HCT116 (cell line): ENCODE data around the gene LMO7. TPM values are rescaled to one million over a fixed set of nuclear protein-coding genes. Genes with fewer than 3 reads are reported as not detected.

Source experiments
- ATAC-seq: fragments of 200-7000 bp; cut with Tn5 transposase; 2 replicates; pipeline ENCODE4 v1.9.1; 2020; ENCODE audit warnings: mild to moderate bottlenecking, moderate library complexity
- BruUV-seq: library from RNA; stranded (reverse); fragments of 400-500 nt; replicated peaks from 2 replicates; lab custom pipeline; 2021; lab: Mats Ljungman, UMichigan
- CTCF ChIA-PET: fragments of 300-600 bp; sonication (Branson Sonifier 250); formaldehyde crosslinking; loops from one replicate; lab custom pipeline; 2021; ENCODE audit warnings: antibody characterized with exemption; lab: Charles Lee
- POLR2A ChIA-PET: fragments of 300-600, 350-600 bp; sonication (Branson Sonifier 250); formaldehyde crosslinking; loops from one replicate; lab custom pipeline; 2021; ENCODE audit warnings: antibody characterized with exemption; lab: Charles Lee
- RAD21 ChIA-PET, 2 experiments: fragments of 300-600 bp; sonication (Branson Sonifier 250); formaldehyde crosslinking; loops; one replicate each; lab custom pipeline; 2023; ENCODE audit warnings: low total read pairs in 2 of 2; ENCODE audit not compliant: uncharacterized antibody in 2 of 2, unreplicated experiment in 2 of 2, low non-redundant PET in 1 of 2; lab: Charles Lee
- DNase-seq: peaks from one replicate; pipeline ENCODE4 v3.0.0-alpha.2; 2010; ENCODE audit warnings: low read depth, low spot score
- H2AFZ ChIP-seq: fragments of 200-600 bp; shearing (Covaris generic), sonication (generic); 2 replicates; pipeline ENCODE4 v1.6.1; 2017; ENCODE audit warnings: low read depth, mixed run types, mixed read lengths, antibody characterized with exemption, low read length; ENCODE audit not compliant: poor library complexity, severe bottlenecking
- H3K27ac ChIP-seq: 2 replicates; pipeline ENCODE4 v1.5.1; 2012; ENCODE audit warnings: low read depth, low read length
- H3K27me3 ChIP-seq: fragments of 200-600 bp; sonication (generic); 2 replicates; pipeline ENCODE4 v1.6.1; 2016; ENCODE audit warnings: mixed run types, low read length, mixed read lengths; ENCODE audit not compliant: insufficient read depth
- H3K36me3 ChIP-seq, 2 experiments: fragments of 200-500 bp in 1 of 2; fragments of 200-600 bp in 1 of 2; sonication (Bioruptor generic) in 1 of 2; sonication (generic) in 1 of 2; 2 replicates each; pipeline versions ENCODE4 v1.5.1 to v1.6.1; 2014 to 2016; ENCODE audit warnings: low read length in 2 of 2, inconsistent platforms in 1 of 2, mixed read lengths in 1 of 2, mixed run types in 1 of 2; ENCODE audit not compliant: insufficient read depth in 2 of 2, control insufficient read depth in 1 of 2
- H3K4me1 ChIP-seq, 2 experiments: fragments of 200-600 bp in 1 of 2; sonication (generic) in 1 of 2; 2 replicates each; pipeline versions ENCODE4 v1.5.1 to v1.6.1; 2012 to 2017; ENCODE audit warnings: low read length in 2 of 2, inconsistent platforms in 1 of 2, mild to moderate bottlenecking in 1 of 2, mixed read lengths in 1 of 2, mixed run types in 1 of 2, moderate library complexity in 1 of 2; ENCODE audit not compliant: insufficient read depth in 2 of 2, control insufficient read depth in 1 of 2
- H3K4me2 ChIP-seq: fragments of 200-600 bp; sonication (generic); 2 replicates; pipeline ENCODE4 v1.6.1; 2017; ENCODE audit warnings: mixed run types, low read length, mixed read lengths
- H3K4me3 ChIP-seq, 2 experiments: fragments of 200-600 bp in 1 of 2; sonication (generic) in 1 of 2; replicated peaks in 1 of 2; 2 replicates each; pipeline ENCODE4 v1.5.1; 2011 to 2016; ENCODE audit warnings: low read length in 2 of 2, control low read depth in 1 of 2, low read depth in 1 of 2, mild to moderate bottlenecking in 1 of 2, mixed read lengths in 1 of 2, mixed run types in 1 of 2
- H3K79me2 ChIP-seq: fragments of 200-600 bp; sonication (generic); 2 replicates; pipeline ENCODE4 v1.6.1; 2017; ENCODE audit warnings: mild to moderate bottlenecking, mixed run types, low read length, moderate library complexity, mixed read lengths; ENCODE audit not compliant: insufficient read depth
- H3K9ac ChIP-seq: fragments of 200-600 bp; sonication (generic); 2 replicates; pipeline ENCODE4 v1.6.1; 2016; ENCODE audit warnings: low read length, mixed read lengths
- H3K9me2 ChIP-seq: fragments of 200-600 bp; sonication (generic), shearing (Covaris generic); 2 replicates; pipeline ENCODE4 v1.6.1; 2017; ENCODE audit warnings: mixed run types, mild to moderate bottlenecking, moderate library complexity; ENCODE audit not compliant: insufficient read depth
- H3K9me3 ChIP-seq, 2 experiments: fragments of 200-500 bp in 1 of 2; fragments of 200-600 bp in 1 of 2; sonication (Bioruptor generic) in 1 of 2; sonication (generic) in 1 of 2; 2 replicates each; pipeline ENCODE4 v1.6.1; 2014 to 2017; ENCODE audit warnings: low read length in 2 of 2, mixed read lengths in 2 of 2, inconsistent platforms in 1 of 2, low read depth in 1 of 2, mild to moderate bottlenecking in 1 of 2, mixed run types in 1 of 2, moderate library complexity in 1 of 2; ENCODE audit not compliant: control insufficient read depth in 1 of 2, insufficient read depth in 1 of 2
- H4K20me1 ChIP-seq: fragments of 200-600 bp; sonication (generic), shearing (Covaris generic); 2 replicates; pipeline ENCODE4 v1.6.1; 2017; ENCODE audit warnings: mixed run types, mild to moderate bottlenecking, moderate library complexity; ENCODE audit not compliant: insufficient read depth
- ATF3 ChIP-seq: IDR thresholded peaks from 2 replicates; pipeline ENCODE4 v1.6.1; 2012
- CBX3 ChIP-seq: IDR thresholded peaks from 2 replicates; pipeline ENCODE4 v1.6.1; 2012; ENCODE audit warnings: low read depth
- CTCF ChIP-seq, 3 experiments: fragments of 200-600 bp in 1 of 3; sonication (generic) in 1 of 3; IDR thresholded peaks in 2 of 3; conservative IDR thresholded peaks in 1 of 3; 2 replicates each; pipeline ENCODE4 v1.5.1; 2012 to 2017; ENCODE audit warnings: low read depth in 2 of 3, low read length in 2 of 3, antibody characterized with exemption in 1 of 3, borderline replicate concordance in 1 of 3, control low read depth in 1 of 3, mild to moderate bottlenecking in 1 of 3, mixed read lengths in 1 of 3, mixed run types in 1 of 3, moderate library complexity in 1 of 3; ENCODE audit not compliant: insufficient read depth in 1 of 3
- EGR1 ChIP-seq: IDR thresholded peaks from 2 replicates; pipeline ENCODE4 v1.6.1; 2012; ENCODE audit warnings: low read depth
- FOSL1 ChIP-seq: IDR thresholded peaks from 2 replicates; pipeline ENCODE4 v1.6.1; 2012; ENCODE audit warnings: low read depth
- JUND ChIP-seq: IDR thresholded peaks from 2 replicates; pipeline ENCODE4 v1.6.1; 2012
- POLR2AphosphoS5 ChIP-seq: IDR thresholded peaks from 2 replicates; pipeline ENCODE4 v1.6.1; 2011; ENCODE audit warnings: mild to moderate bottlenecking, low read depth, low read length, moderate library complexity
- RAD21 ChIP-seq: IDR thresholded peaks from 2 replicates; pipeline ENCODE4 v1.6.1; 2012; ENCODE audit warnings: low read depth, mild to moderate bottlenecking
- REST ChIP-seq: IDR thresholded peaks from 2 replicates; pipeline ENCODE4 v1.6.1; 2012; ENCODE audit warnings: low read depth
- SIN3A ChIP-seq: IDR thresholded peaks from 2 replicates; pipeline ENCODE4 v1.6.1; 2012; ENCODE audit warnings: low read depth
- SRF ChIP-seq: IDR thresholded peaks from 2 replicates; pipeline ENCODE4 v1.6.1; 2012; ENCODE audit warnings: low read depth
- TCF7L2 ChIP-seq: IDR thresholded peaks from 2 replicates; pipeline ENCODE4 v1.7.0; 2011; ENCODE audit warnings: borderline replicate concordance, inconsistent platforms; ENCODE audit not compliant: insufficient read depth, insufficient read length; ENCODE audit errors: extremely low read depth
- YY1 ChIP-seq: IDR thresholded peaks from 2 replicates; pipeline ENCODE4 v1.6.1; 2011; ENCODE audit warnings: low read length, low read depth, moderate library complexity, mild to moderate bottlenecking; ENCODE audit not compliant: insufficient replicate concordance; ENCODE audit errors: extremely low read depth
- ZBTB33 ChIP-seq: IDR thresholded peaks from 2 replicates; pipeline ENCODE4 v1.6.1; 2011; ENCODE audit warnings: mild to moderate bottlenecking, low read length, moderate library complexity; ENCODE audit not compliant: insufficient replicate concordance; ENCODE audit errors: extremely low read depth
- ZFX ChIP-seq: fragments of 450-650 bp; IDR thresholded peaks from 2 replicates; pipeline ENCODE4 v1.6.1; 2017
- intact Hi-C: fragments of 100-400 bp; cut with micrococcal nuclease; formaldehyde crosslinking; loops from 2 replicates; pipeline ENCODE4 v1.10.0; 2022
- total RNA-seq: library from RNA; stranded (reverse); gene quantifications from one replicate; pipeline ENCODE4 v1.2.1, GENCODE V29; 2021; ENCODE audit not compliant: unreplicated experiment
- TF ChIP-seq, protein P1 (sequence below): IDR thresholded peaks from 2 replicates; pipeline ENCODE4 v1.6.1; 2012

Gene LMO7
- total RNA-seq, 1 experiment from 2014 or later: 8.1 TPM

DNA sequence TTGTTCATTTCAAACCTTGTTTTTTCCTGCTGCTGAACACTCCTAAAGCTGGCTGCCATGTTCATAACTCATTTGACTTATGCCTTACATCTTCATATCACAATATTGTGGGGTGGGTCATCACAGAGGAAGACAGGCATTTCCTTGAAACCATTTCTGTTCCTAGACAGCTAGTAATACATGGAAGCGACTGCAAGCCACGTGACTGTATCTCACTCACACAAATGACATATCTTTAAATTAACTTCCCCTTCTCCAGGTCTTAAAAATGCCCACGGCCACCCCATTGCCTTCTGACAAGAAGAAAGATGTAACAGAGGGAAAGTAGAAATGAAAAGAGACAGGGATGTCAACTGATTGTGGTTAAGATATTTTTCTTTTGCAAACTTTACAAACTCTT, 236.8 kb downstream of the LMO7 start (continued):
- TF ChIP-seq ATF3 (no peak), FOSL1 (no peak), POLR2AphosphoS5 (no peak)

DNA sequence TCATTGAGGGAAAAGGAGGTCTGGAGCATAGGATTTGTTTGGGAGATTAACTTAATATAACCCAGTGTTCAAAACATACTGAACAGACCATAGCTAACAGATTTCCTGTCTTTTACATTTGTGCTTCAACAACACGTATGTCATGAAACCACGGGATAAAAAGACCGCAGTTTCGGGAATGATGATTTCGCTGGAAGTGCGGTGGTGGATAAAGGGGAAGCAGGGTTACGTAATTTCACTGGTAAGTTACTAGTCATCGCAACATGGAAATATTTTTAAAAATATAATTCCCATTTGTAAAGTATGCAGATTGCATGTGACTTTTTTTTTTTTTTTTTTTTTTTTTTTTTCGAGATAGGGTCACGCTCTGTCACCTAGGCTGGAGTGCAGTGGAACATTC, 237.4 kb downstream of the LMO7 start:
- ChIA-PET POLR2A (no interaction called here), CTCF (interaction anchor here (0.6 to 1.4 kb wide), 2 partner anchors 178 to 544 kb away, joined by 3 to 7 read pairs; no protein-coding TSS in a partner anchor), RAD21 (no interaction called here)
- no TSS peak for BruUV-seq
- TF ChIP-seq JUND: no peak
- TF ChIP-seq TCF7L2: no peak
- TF ChIP-seq RAD21: no peak
- no peak for TF ChIP-seq EGR1
- TF ChIP-seq, protein P1, sequence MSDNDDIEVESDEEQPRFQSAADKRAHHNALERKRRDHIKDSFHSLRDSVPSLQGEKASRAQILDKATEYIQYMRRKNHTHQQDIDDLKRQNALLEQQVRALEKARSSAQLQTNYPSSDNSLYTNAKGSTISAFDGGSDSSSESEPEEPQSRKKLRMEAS: no peak
- TF ChIP-seq CBX3: no peak
- no peak for TF ChIP-seq ZFX
- TF ChIP-seq FOSL1: no peak
- TF ChIP-seq POLR2AphosphoS5: no peak
- TF ChIP-seq ATF3: no peak
- no peak for TF ChIP-seq CTCF (IDR thresholded peaks at IDR 0.05 in 2 of 3, conservative IDR thresholded peaks at IDR 0.05 in 1 of 3; ENCODE audit: borderline replicate concordance in 1 of 3, insufficient read depth in 1 of 3, low read depth in 2 of 3, low read length in 2 of 3)
- TF ChIP-seq REST: no peak
- no peak for TF ChIP-seq SIN3A
- TF ChIP-seq SRF: no peak
- TF ChIP-seq YY1: no peak
- no peak for TF ChIP-seq ZBTB33
- peaks cover 0 to 4% of the 10 kb centered on the region in 2 experiments; a peak in 1 of 4 replicates for H3K4me1 ChIP-seq
- H3K4me3 ChIP-seq: no peak overlapping the region
- no peak overlapping the region for H3K4me2 ChIP-seq
- ATAC-seq (no peak), DNase-seq (no peak)
- intact Hi-C loops: loop anchor here (5.0 kb wide), 1 partner anchor 176 kb away; no protein-coding TSS in a partner anchor
- no peak overlapping the region for H2AFZ ChIP-seq
- no peaks in the 10 kb centered on the region for H3K9me3 ChIP-seq
- no peak overlapping the region for H3K9ac ChIP-seq
- H3K79me2 ChIP-seq: no peaks in the 10 kb centered on the region
- no peaks in the 10 kb centered on the region for H3K27me3 ChIP-seq
- H3K36me3 ChIP-seq: no peaks in the 10 kb centered on the region
- H3K27ac ChIP-seq: no peak overlapping the region
- no peaks in the 10 kb centered on the region for H4K20me1 ChIP-seq
- H3K9me2 ChIP-seq: no peaks in the 10 kb centered on the region
